Measurements from ENCODE around the gene EXO5.
"Not testable (repeated sequence)": the region's sequence is repeated elsewhere in the genome, so short reads cannot be mapped to it uniquely, and the experiment has no call there.

EXO5 gene

DNA sequence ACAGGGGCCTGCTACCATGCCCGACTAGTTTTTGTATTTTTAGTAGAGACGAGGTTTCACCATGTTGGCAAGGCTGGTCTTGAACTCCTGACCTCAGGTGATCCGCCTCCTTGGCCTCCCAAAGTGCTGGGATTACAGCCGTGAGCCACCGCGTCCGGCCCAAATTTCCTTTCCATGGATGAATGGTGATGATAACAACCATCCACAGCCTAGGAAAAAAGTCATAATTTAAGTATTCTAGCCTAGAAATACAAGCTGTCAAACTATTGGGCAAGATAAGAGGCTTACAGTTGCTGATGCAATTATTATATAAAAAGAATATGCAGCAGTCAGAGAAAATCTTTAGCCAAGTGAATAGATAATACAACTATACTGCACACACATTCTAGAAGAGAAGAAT lies 46.2 kb downstream of the EXO5 start:
- DNase-seq (ENCODE audit: low read depth): not testable (repeated sequence)

DNA sequence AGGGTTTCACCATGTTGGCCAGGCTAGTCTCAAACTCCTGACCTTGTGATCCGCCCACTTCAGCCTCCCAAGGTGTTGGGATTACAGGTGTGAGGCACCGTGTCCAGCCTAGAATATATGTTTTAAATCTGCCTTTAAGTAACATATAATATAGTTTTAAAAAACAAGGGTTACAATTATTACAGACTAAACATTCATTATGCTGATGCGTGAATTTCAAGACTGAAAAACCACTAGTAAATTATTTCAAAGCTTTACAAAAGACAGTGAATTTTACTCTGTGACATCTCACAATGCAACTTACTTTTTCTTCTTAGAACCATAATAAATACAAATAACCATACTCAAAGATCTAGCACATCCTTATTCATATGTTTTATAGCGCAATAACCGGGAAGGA lies 47.6 kb downstream of the EXO5 start:
- DNase-seq (ENCODE audit: low read depth): no peak

DNA sequence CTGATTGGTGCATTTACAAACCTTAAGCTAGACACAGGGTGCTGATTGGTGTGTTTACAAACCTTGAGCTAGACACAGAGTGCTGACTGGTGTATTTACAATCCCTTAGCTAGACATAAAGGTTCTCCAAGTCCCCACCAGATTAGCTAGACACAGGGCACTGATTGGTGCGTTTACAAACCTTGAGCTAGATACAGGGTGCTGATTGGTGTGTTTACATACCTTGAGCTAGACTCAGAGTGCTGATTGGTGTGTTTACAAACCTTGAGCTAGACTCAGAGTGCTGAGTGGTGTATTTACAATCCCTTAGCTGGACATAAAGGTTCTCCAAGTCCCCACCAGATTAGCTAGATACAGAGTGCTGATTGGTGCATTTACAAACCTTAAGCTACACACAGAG lies 49.7 kb downstream of the EXO5 start:
- DNase-seq (ENCODE audit: low read depth): not testable (repeated sequence)

DNA sequence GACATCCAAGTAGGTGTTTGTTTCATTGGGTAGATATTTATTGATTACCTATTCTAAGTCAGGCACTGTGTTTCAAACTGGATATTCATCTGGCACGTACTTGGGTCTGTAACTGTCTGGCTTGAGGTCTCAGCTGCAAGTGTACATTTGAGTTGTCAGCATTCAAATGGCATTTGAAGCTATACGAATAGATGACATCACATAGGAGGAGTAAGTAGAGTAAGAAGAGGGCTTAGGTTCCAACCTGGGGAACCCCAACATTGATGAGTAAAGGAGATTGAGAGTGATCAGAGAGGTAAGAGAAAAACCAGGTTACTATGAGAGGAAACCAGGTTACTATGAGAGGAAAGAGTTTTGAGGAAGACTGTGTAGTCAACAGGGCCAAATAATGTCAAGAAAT lies 53.6 kb downstream of the EXO5 start:
- DNase-seq (ENCODE audit: low read depth): no peak

DNA sequence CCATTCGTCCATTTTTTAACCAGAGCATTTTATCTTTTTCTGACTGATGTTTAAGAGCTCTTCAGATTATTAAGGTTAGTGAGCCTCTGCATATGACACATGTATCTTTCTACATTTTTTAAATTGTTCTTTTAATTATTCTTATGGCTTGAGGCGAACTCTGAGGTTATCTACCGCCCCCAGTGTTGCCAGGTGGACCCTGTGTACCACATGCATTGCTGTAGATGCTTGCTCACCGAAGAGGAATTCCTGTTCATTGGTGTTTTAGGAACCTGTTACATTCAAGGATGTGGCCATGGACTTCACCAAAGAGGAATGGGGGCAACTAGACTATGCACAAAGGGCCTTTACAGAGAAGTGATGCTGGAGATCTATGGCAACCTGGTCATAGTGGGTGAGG lies 54.7 kb downstream of the EXO5 start:
- no peak for DNase-seq (ENCODE audit: low read depth)

DNA sequence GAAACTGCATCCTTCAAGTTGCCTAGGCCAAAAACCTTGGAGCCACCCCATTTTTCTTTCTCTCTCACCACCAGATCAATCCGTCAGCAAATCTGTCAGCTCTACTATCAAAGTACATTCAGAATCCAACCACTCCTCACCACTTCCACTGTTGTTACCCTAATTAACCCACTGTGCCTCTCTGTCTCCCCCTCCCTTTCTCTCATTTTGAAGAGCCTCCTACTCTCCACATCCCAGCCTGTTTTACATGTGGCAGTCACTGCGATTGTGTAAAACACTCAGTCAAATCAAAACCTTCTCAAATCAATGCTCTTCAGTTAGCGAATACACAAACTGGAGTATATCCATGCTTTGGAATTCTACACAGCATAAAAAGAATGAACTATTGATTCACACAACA lies 55.9 kb downstream of the EXO5 start:
- no peak for DNase-seq (ENCODE audit: low read depth)

DNA sequence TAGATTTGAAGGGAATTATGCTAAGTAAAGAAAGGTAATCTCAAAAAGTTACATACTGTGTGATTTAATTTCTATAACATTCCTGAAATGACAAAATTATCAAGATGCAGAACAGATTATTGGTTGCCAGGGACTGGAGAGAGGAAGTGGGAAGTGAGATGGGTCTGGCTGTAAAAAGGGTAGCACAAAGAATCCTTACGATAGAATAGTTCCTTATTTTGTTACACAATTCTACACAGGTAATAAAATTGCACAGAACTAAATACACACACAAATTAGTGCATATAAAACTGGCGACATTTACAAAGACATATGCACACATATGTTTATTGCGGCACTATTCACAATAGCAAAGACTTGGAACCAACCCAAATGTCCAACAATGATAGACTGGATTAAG lies 56.3 kb downstream of the EXO5 start:
- no peak for DNase-seq (ENCODE audit: low read depth)

Measured in fibroblast of the conjunctiva (primary cell).